K562 (cell line): ENCODE results near the gene B3GAT3.

Source experiments
- GTF2F1 ChIP-seq: IDR thresholded peaks from 2 replicates; pipeline ENCODE4 v1.6.1; 2011; ENCODE audit warnings: low read depth, low read length, improper control_type of control experiment
- REST ChIP-seq, 2 experiments: fragments of 450-650 bp; formaldehyde crosslinking in 1 of 2; IDR thresholded peaks; 2 replicates each; pipeline versions ENCODE4 v1.4.0 to v1.6.1; 2014 to 2020; ENCODE audit warnings: mild to moderate bottlenecking in 2 of 2, borderline replicate concordance in 1 of 2, low read depth in 1 of 2

- TF ChIP-seq GTF2F1: no peak
- no peak for TF ChIP-seq REST (IDR thresholded peaks at IDR 0.05; ENCODE audit: borderline replicate concordance)
- TF ChIP-seq REST (CRISPR knock-in tag; IDR thresholded peaks at IDR 0.05; ENCODE audit: low read depth): no peak
Observed at GRCh38 chr11:62656796-62657429, 35.1 kb upstream of the B3GAT3 start.
